Stomach (tissue), 4 donors: ENCODE results near the gene LYPD3.

Source experiments
- CTCF ChIP-seq, 7 experiments: fragments of 450-650 bp in 4 of 7; fragments of 200-600 bp in 3 of 7; sonication (generic) in 3 of 7; IDR thresholded peaks; one replicate each; pipeline ENCODE4 v1.5.1; 2016 to 2019; ENCODE audit warnings: antibody characterized with exemption in 7 of 7, control low read depth in 2 of 7, mild to moderate bottlenecking in 1 of 7
- POLR2AphosphoS5 ChIP-seq, 3 donors: sonication (generic); formaldehyde crosslinking; IDR thresholded peaks; one replicate each; pipeline ENCODE4 v1.6.1; 2016; ENCODE audit warnings: antibody characterized with exemption in 3 of 3

- TF ChIP-seq CTCF (IDR thresholded peaks at IDR 0.05) = no peak
- TF ChIP-seq POLR2AphosphoS5 (IDR thresholded peaks at IDR 0.05) = no peak
These were observed 20.0 kb downstream of the LYPD3 start for GRCh38 chr19:43445426-43445825.
